GM20000 (cell line): ENCODE results near the gene RNLS.

Experiments
- DNase-seq: peaks from one replicate; pipeline ENCODE4 v3.0.0; 2012; ENCODE audit warnings: low spot score
- TF ChIP-seq, protein P1 (sequence below): IDR thresholded peaks from 2 replicates; pipeline ENCODE4 v1.5.1; 2012; ENCODE audit warnings: mild to moderate bottlenecking, control low read depth; ENCODE audit errors: extremely low read depth, missing control alignments

The RNLS gene

DNA sequence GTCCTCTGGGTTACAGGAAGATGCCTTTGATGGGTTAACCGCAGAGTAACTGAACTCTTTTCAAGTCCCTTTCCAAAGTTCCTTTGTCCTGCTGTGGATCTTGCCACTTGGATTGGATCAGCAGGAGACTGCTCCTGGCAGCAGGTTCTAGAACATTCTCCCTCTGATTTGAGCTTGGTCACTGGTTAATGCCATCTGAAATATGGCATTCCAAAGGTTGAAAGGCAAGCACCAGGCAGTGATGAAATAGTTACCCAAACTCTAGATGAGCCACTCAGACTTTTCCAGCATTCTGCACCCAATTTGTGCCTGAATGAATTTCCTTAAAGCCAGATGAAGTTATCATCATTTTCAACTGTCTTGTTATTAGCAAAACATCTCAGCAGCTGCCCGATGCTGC is 343.9 kb downstream of the RNLS start:
- TF ChIP-seq, protein P1, sequence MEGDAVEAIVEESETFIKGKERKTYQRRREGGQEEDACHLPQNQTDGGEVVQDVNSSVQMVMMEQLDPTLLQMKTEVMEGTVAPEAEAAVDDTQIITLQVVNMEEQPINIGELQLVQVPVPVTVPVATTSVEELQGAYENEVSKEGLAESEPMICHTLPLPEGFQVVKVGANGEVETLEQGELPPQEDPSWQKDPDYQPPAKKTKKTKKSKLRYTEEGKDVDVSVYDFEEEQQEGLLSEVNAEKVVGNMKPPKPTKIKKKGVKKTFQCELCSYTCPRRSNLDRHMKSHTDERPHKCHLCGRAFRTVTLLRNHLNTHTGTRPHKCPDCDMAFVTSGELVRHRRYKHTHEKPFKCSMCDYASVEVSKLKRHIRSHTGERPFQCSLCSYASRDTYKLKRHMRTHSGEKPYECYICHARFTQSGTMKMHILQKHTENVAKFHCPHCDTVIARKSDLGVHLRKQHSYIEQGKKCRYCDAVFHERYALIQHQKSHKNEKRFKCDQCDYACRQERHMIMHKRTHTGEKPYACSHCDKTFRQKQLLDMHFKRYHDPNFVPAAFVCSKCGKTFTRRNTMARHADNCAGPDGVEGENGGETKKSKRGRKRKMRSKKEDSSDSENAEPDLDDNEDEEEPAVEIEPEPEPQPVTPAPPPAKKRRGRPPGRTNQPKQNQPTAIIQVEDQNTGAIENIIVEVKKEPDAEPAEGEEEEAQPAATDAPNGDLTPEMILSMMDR: no peak

GRCh38 chr10:88238615-88238914 is 344.6 kb downstream of the RNLS start:
- DNase-seq: no peak
- TF ChIP-seq, protein P1: no peak

More for the DNA sequence above, 343.9 kb downstream of the RNLS start:
- DNase-seq: no peak

- DNase-seq: no peak
- TF ChIP-seq, protein P1: no peak
Observed at GRCh38 chr10:88237896-88238614, 345.1 kb downstream of the RNLS start.

DNA sequence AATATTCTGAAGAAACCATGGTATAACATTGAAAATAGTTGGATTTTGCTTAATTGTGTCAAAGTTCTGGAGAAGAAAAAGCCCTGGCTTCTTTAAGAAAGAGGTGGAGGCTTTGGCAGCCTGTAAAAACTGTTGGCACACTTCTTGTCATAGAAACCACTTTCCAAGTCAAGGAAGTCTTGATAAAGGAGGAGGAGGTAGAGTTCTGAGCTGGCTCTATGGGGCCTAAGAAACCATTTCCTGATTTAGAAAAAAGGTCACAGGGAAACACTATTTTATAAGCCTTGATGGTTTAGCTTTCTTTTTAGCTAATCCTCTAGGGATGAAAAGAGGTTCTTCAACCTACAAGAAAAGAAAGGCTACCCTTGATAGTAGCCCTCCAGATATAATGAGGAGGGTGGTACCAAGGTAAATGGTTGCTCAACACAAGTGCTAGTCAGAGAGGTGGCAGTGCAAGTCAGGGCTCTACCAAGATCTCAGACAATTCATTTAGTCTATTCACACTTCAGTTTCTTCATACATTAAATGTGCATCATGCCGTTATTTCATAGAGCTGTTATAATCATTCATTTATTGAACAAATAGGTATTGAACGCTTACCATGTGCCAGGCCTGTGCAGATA is 346.9 kb downstream of the RNLS start:
- TF ChIP-seq, protein P1: no peak
- no peak for DNase-seq

DNA sequence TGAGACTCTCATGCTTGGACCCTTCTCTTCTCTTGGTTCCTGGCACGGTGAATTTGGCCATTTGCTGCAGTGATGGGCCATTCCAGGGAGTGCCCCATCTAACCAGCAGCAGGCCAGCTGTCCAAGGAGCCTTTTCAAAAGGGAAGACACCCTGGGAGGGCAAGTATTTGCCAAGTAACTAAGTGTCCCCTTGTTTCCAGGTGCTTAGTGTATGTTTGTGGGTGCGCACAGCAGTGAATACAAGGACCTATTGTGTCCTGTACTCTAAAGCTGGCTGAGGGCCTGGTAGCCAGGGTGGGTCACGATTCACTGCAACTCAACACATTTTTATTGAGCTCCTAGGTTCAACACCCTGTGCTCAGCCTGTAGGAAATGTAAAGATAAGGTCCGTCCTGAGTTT is 348.8 kb downstream of the RNLS start:
- no peak for DNase-seq
- TF ChIP-seq, protein P1: no peak

DNA sequence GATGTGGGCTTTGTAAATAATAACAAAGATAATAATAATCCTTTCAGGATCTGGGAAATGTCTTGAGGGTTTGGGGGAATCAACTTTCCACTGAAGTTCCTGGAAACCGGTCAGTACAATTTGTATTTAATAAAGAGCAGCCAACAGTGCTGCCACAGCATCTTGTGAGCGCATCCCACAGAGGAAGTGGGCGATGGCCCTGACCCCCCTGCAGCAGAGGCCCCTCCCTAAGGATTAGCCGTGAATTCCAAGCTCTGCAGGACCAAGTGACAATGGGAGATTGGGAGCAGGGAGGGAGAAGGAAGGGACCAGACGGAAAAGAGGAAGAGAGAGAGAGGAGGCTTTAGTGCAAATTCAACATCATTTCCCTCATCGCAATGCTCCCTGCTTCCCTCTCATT is 349.2 kb downstream of the RNLS start:
- TF ChIP-seq, protein P1: no peak
- DNase-seq: no peak

DNA sequence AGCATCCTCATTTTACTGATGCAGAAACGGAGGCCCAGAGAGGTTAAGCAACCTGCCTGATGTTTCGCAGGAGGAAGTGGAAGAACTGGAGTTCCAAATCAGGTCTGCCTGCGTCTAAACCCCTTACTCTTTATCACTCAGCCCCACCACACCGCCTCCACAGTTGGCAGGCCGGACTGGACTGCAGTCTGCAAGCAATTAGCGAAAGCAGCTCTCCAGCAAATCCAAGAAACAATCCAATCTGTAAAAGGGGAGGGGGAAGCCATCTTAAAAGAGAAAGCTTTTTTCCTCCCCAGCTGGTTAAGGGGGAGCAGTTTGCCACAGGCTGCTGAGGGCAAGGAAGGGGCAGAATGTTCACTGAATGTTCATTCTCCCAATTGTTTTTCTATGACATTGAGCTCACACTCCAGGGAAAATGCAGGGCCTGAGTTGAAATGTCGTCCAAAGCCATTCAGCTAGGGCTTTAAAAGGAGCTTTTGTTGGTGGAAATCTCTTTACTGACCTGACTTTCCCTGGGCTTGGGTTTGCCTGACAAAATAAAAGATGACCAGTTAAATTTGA is 350.1 kb downstream of the RNLS start:
- TF ChIP-seq, protein P1: no peak
- DNase-seq: no peak
